Measurements from ENCODE around the gene ARL4D. TPM values are rescaled to one million over a fixed set of nuclear protein-coding genes. Genes with fewer than 3 reads are reported as not detected.

The ARL4D gene
- total and polyA plus RNA-seq, 2 donors (not counting 3 experiments of a cell fraction or from before 2014, with no cell fraction given) = 3.8 to 4.1 TPM

DNA sequence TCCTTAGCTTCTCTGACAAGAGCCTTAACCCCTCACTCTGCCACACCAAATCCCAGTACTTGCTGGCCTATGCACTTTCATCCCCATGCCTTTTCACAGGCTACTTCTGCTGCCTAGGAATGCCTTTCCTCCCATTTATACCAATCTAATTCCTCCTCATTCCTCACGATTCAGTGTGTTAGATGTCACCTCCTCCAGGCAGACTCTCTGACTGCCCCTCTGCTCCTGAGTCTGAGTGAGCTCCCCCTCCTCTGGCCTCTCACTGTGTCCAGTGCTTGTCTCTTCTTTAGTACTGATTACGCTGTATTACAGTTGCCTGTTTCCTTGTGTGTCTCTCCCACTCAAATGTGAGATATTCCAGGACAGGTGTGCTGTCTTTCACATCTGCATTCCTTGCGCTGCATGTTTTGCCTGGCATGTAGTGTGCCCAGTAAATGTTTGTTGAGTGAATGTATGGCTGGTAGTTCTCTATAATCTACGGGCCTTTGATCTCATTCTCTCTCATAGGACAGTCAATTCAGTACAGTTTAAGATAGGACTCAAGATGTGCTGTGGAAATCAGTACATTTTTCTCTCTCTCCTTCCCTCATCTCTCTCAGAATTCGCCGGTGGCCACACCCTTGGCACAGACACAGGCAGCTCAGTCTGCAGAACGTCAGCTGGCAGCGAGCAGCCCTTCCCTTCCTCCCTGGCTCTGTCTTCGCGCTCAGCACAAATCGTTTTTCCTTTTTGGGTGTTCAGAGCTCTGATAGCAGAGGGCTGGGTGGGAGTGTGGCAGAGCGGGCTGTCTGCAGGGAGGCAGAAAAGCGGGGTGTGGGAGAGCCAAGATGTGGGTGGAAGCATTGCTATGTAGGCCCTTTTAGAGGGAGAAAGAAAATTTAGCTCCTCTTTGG is 18.5 kb downstream of the ARL4D start:
- no peaks in the 10 kb centered on the region for H4K20me1 ChIP-seq (replicated peaks; ENCODE audit: control insufficient read depth, extremely low read depth, insufficient read depth, low read length)
- H3K79me2 ChIP-seq (ENCODE audit: control insufficient read depth, insufficient read depth, low read length) = no peaks in the 10 kb centered on the region
- BruUV-seq (replicated peaks) = no TSS peak
- H3K27me3 ChIP-seq (ENCODE audit: control insufficient read depth in 2 of 2, insufficient read depth in 2 of 2, low read length in 2 of 2) = peaks cover 0 to 7% of the 10 kb centered on the region in 2 experiments
- H2AFZ ChIP-seq (ENCODE audit: low read depth, low read length) = peak overlapping the region; percentile 49
- CTCF ChIA-PET = interaction anchor here (1.1 to 2.7 kb wide), 8 partner anchors 9 to 67 kb away, joined by 3 to 10 read pairs (median 3); partner anchors contain the start of genes ARL4D and DHX8
- no peak overlapping the region for H3K9ac ChIP-seq (replicated peaks; ENCODE audit: extremely low read depth, insufficient read depth, low read length)
- no peak overlapping the region for H3K4me2 ChIP-seq (ENCODE audit: insufficient read depth, low read length)
- H3K27ac ChIP-seq (ENCODE audit: insufficient read depth, low read depth, low read length) = no peak overlapping the region
- dilution Hi-C loops (cut with MboI; ENCODE audit: extremely low pct_ligation_motif_present, low sequenced_read_pairs) (no loop called here), intact Hi-C loops (cut with micrococcal nuclease) (no loop called here)
- H3K9me3 ChIP-seq (replicated peaks; ENCODE audit: control insufficient read depth, insufficient read depth, low read length) = no peaks in the 10 kb centered on the region
- H3K4me1 ChIP-seq (ENCODE audit: control insufficient read depth, extremely low read depth, insufficient read depth, low read length) = no peaks in the 10 kb centered on the region
- no peak for FAIRE-seq
- no peaks in the 10 kb centered on the region for H3K36me3 ChIP-seq (ENCODE audit: control insufficient read depth in 2 of 2, extremely low read depth in 1 of 2, insufficient read depth in 2 of 2, low read length in 2 of 2)
- H3K4me3 ChIP-seq (replicated peaks in 1 of 3; ENCODE audit: insufficient read depth in 1 of 3, low read depth in 1 of 3, low read length in 3 of 3) = no peak overlapping the region
- no peaks in the 10 kb centered on the region for H3K9me1 ChIP-seq (replicated peaks; ENCODE audit: control insufficient read depth, extremely low read depth, insufficient read depth, low read length)
- POLR2A ChIA-PET = no interaction called here
- DNase-seq (ENCODE audit: low read depth, low spot score) = no peak
- no peak for TF ChIP-seq POLR2AphosphoS5 (IDR thresholded peaks at IDR 0.05; ENCODE audit: insufficient read depth, low read depth, low read length)
- TF ChIP-seq, protein P1, sequence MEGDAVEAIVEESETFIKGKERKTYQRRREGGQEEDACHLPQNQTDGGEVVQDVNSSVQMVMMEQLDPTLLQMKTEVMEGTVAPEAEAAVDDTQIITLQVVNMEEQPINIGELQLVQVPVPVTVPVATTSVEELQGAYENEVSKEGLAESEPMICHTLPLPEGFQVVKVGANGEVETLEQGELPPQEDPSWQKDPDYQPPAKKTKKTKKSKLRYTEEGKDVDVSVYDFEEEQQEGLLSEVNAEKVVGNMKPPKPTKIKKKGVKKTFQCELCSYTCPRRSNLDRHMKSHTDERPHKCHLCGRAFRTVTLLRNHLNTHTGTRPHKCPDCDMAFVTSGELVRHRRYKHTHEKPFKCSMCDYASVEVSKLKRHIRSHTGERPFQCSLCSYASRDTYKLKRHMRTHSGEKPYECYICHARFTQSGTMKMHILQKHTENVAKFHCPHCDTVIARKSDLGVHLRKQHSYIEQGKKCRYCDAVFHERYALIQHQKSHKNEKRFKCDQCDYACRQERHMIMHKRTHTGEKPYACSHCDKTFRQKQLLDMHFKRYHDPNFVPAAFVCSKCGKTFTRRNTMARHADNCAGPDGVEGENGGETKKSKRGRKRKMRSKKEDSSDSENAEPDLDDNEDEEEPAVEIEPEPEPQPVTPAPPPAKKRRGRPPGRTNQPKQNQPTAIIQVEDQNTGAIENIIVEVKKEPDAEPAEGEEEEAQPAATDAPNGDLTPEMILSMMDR (IDR thresholded peaks at IDR 0.05; ENCODE audit: extremely low read depth in 1 of 2, insufficient read depth in 1 of 2, low read depth in 1 of 2, low read length in 2 of 2) = no peak
- TF ChIP-seq JUN (IDR thresholded peaks at IDR 0.05; ENCODE audit: borderline replicate concordance, insufficient read depth, insufficient read length, low read depth) = no peak

Measured in endothelial cell of umbilical vein (primary cell).